T-helper 2 cell treated with Interferon-gamma antibody and Interleukin-4, amounts not matched to agents 5 μg/mL and 100 μg/mL, for 36 hours (primary cell): ENCODE data around the gene ROS1.

ENCODE experiments used
- DNase-seq: peaks from one replicate; pipeline ENCODE4 v3.0.0; 2021; ENCODE audit warnings: low spot score
- H3K27ac Mint-ChIP-seq: one replicate; pipeline ENCODE4 v1.8.0; 2021; ENCODE audit warnings: mild to moderate bottlenecking, mixed read lengths
- H3K27me3 Mint-ChIP-seq: one replicate; pipeline ENCODE4 v1.8.0; 2021; ENCODE audit warnings: low read depth, mixed read lengths
- H3K36me3 Mint-ChIP-seq: one replicate; pipeline ENCODE4 v1.8.0; 2021; ENCODE audit warnings: low read depth, mixed read lengths
- H3K4me1 Mint-ChIP-seq: one replicate; pipeline ENCODE4 v1.8.0; 2021; ENCODE audit warnings: low read depth, mixed read lengths
- H3K4me3 Mint-ChIP-seq: one replicate; pipeline ENCODE4 v1.8.0; 2022; ENCODE audit warnings: mild to moderate bottlenecking, moderate library complexity, mixed read lengths
- H3K9me3 Mint-ChIP-seq: one replicate; pipeline ENCODE4 v1.8.0; 2021; ENCODE audit warnings: mixed read lengths

The ROS1 gene

GRCh38 chr6:117409863-117410262 is 15.9 kb downstream of the ROS1 start:
- Mint-ChIP-seq H3K27ac (no peak overlapping the region), H3K4me1 (no peaks in the 10 kb centered on the region), H3K9me3 (no peaks in the 10 kb centered on the region), H3K4me3 (no peak overlapping the region), H3K27me3 (peaks cover 2% of the 10 kb centered on the region), H3K36me3 (no peaks in the 10 kb centered on the region)
- DNase-seq, result no peak

- no peak overlapping the region for H3K27ac Mint-ChIP-seq
- no peak overlapping the region for H3K4me3 Mint-ChIP-seq
- no peaks in the 10 kb centered on the region for H3K4me1 Mint-ChIP-seq
- DNase-seq, result no peak
- H3K27me3 Mint-ChIP-seq, result peaks cover 2% of the 10 kb centered on the region
- H3K9me3 Mint-ChIP-seq, result no peaks in the 10 kb centered on the region
- H3K36me3 Mint-ChIP-seq, result no peaks in the 10 kb centered on the region
Observed at GRCh38 chr6:117409420-117409819, 16.3 kb downstream of the ROS1 start.

- DNase-seq, result no peak
Observed at GRCh38 chr6:117404548-117404947, 21.2 kb downstream of the ROS1 start.

GRCh38 chr6:117401799-117402198 is 23.9 kb downstream of the ROS1 start:
- Mint-ChIP-seq H3K4me1 (no peaks in the 10 kb centered on the region), H3K27ac (no peak overlapping the region), H3K4me3 (no peak overlapping the region), H3K27me3 (no peaks in the 10 kb centered on the region), H3K36me3 (no peaks in the 10 kb centered on the region), H3K9me3 (no peaks in the 10 kb centered on the region)
- no peak for DNase-seq

More at GRCh38 chr6:117404548-117404947, 21.2 kb downstream of the ROS1 start:
- no peaks in the 10 kb centered on the region for H3K36me3 Mint-ChIP-seq
- H3K27me3 Mint-ChIP-seq, result no peaks in the 10 kb centered on the region
- H3K27ac Mint-ChIP-seq, result no peak overlapping the region
- H3K4me3 Mint-ChIP-seq, result no peak overlapping the region
- H3K4me1 Mint-ChIP-seq, result no peaks in the 10 kb centered on the region
- H3K9me3 Mint-ChIP-seq, result no peaks in the 10 kb centered on the region

- no peak overlapping the region for H3K4me3 Mint-ChIP-seq
- no peak overlapping the region for H3K27ac Mint-ChIP-seq
- H3K4me1 Mint-ChIP-seq, result no peaks in the 10 kb centered on the region
- no peak for DNase-seq
- no peaks in the 10 kb centered on the region for H3K9me3 Mint-ChIP-seq
- peaks cover under 1% of the 10 kb centered on the region for H3K27me3 Mint-ChIP-seq
- no peaks in the 10 kb centered on the region for H3K36me3 Mint-ChIP-seq
Observed at GRCh38 chr6:117399924-117400323, 25.8 kb downstream of the ROS1 start.

- Mint-ChIP-seq H3K36me3 (no peaks in the 10 kb centered on the region), H3K27me3 (peaks cover 5% of the 10 kb centered on the region), H3K27ac (no peak overlapping the region), H3K4me3 (no peak overlapping the region), H3K4me1 (no peaks in the 10 kb centered on the region), H3K9me3 (no peaks in the 10 kb centered on the region)
- no peak for DNase-seq
Observed at GRCh38 chr6:117399126-117399525, 26.6 kb downstream of the ROS1 start.

- H3K4me3 Mint-ChIP-seq, result no peak overlapping the region
Observed at GRCh38 chr6:117397536-117398227, 28.1 kb downstream of the ROS1 start.

GRCh38 chr6:117396228-117396627 is 29.5 kb downstream of the ROS1 start:
- no peaks in the 10 kb centered on the region for H3K36me3 Mint-ChIP-seq
- peaks cover 12% of the 10 kb centered on the region for H3K27me3 Mint-ChIP-seq
- no peak for DNase-seq
- H3K27ac Mint-ChIP-seq, result no peak overlapping the region
- no peak overlapping the region for H3K4me3 Mint-ChIP-seq
- H3K4me1 Mint-ChIP-seq, result no peaks in the 10 kb centered on the region
- H3K9me3 Mint-ChIP-seq, result no peaks in the 10 kb centered on the region

More at GRCh38 chr6:117397536-117398227, 28.1 kb downstream of the ROS1 start:
- peaks cover 8% of the 10 kb centered on the region for H3K27me3 Mint-ChIP-seq
- no peaks in the 10 kb centered on the region for H3K4me1 Mint-ChIP-seq
- no peaks in the 10 kb centered on the region for H3K9me3 Mint-ChIP-seq
- no peak overlapping the region for H3K27ac Mint-ChIP-seq
- no peaks in the 10 kb centered on the region for H3K36me3 Mint-ChIP-seq
- DNase-seq, result no peak

GRCh38 chr6:117395164-117395563 is 30.6 kb downstream of the ROS1 start:
- peaks cover 12% of the 10 kb centered on the region for H3K27me3 Mint-ChIP-seq
- H3K4me1 Mint-ChIP-seq, result no peaks in the 10 kb centered on the region
- H3K4me3 Mint-ChIP-seq, result no peak overlapping the region

GRCh38 chr6:117393045-117393444 is 32.7 kb downstream of the ROS1 start:
- no peaks in the 10 kb centered on the region for H3K4me1 Mint-ChIP-seq
- no peak overlapping the region for H3K27ac Mint-ChIP-seq
- no peak for DNase-seq
- H3K36me3 Mint-ChIP-seq, result no peaks in the 10 kb centered on the region
- no peaks in the 10 kb centered on the region for H3K9me3 Mint-ChIP-seq
- H3K27me3 Mint-ChIP-seq, result peaks cover 12% of the 10 kb centered on the region
- H3K4me3 Mint-ChIP-seq, result no peak overlapping the region

More at GRCh38 chr6:117395164-117395563, 30.6 kb downstream of the ROS1 start:
- no peak for DNase-seq
- Mint-ChIP-seq H3K9me3 (no peaks in the 10 kb centered on the region), H3K36me3 (no peaks in the 10 kb centered on the region), H3K27ac (no peak overlapping the region)

GRCh38 chr6:117391874-117392583 is 33.7 kb downstream of the ROS1 start:
- no peak overlapping the region for H3K27ac Mint-ChIP-seq

GRCh38 chr6:117389227-117390057 is 36.3 kb downstream of the ROS1 start:
- Mint-ChIP-seq H3K4me1 (no peaks in the 10 kb centered on the region), H3K36me3 (no peaks in the 10 kb centered on the region), H3K27ac (no peak overlapping the region), H3K4me3 (no peak overlapping the region), H3K27me3 (peaks cover 7% of the 10 kb centered on the region), H3K9me3 (no peaks in the 10 kb centered on the region)
- no peak for DNase-seq

More at GRCh38 chr6:117391874-117392583, 33.7 kb downstream of the ROS1 start:
- H3K9me3 Mint-ChIP-seq, result no peaks in the 10 kb centered on the region
- H3K4me3 Mint-ChIP-seq, result no peak overlapping the region
- no peaks in the 10 kb centered on the region for H3K36me3 Mint-ChIP-seq
- no peaks in the 10 kb centered on the region for H3K4me1 Mint-ChIP-seq
- H3K27me3 Mint-ChIP-seq, result peaks cover 12% of the 10 kb centered on the region
- no peak for DNase-seq

GRCh38 chr6:117387454-117387974 is 38.2 kb downstream of the ROS1 start:
- Mint-ChIP-seq H3K27me3 (peaks cover 3% of the 10 kb centered on the region), H3K4me1 (no peaks in the 10 kb centered on the region), H3K4me3 (no peak overlapping the region), H3K27ac (no peak overlapping the region), H3K9me3 (no peaks in the 10 kb centered on the region), H3K36me3 (no peaks in the 10 kb centered on the region)
- DNase-seq, result no peak

GRCh38 chr6:117384659-117385058 is 41.1 kb downstream of the ROS1 start:
- H3K27me3 Mint-ChIP-seq, result no peaks in the 10 kb centered on the region
- H3K4me3 Mint-ChIP-seq, result no peak overlapping the region
- no peaks in the 10 kb centered on the region for H3K36me3 Mint-ChIP-seq
- H3K4me1 Mint-ChIP-seq, result no peaks in the 10 kb centered on the region
- no peak for DNase-seq
- H3K9me3 Mint-ChIP-seq, result no peaks in the 10 kb centered on the region
- no peak overlapping the region for H3K27ac Mint-ChIP-seq
